Endothelial cell (in vitro differentiated cells): ENCODE results near the gene ADPRHL1. TPM values are rescaled to one million over a fixed set of nuclear protein-coding genes. Genes with fewer than 3 reads are reported as not detected.
"Not testable (repeated sequence)": the region's sequence is repeated elsewhere in the genome, so short reads cannot be mapped to it uniquely, and the experiment has no call there.

ENCODE experiments used
- DNase-seq: peaks from one replicate; pipeline ENCODE4 v3.0.0; 2021; ENCODE audit warnings: low spot score
- H3K27ac Mint-ChIP-seq: one replicate; pipeline ENCODE4 v1.8.0; 2021; ENCODE audit warnings: mixed read lengths, inconsistent platforms; ENCODE audit not compliant: unreplicated experiment
- H3K27me3 Mint-ChIP-seq: one replicate; pipeline ENCODE4 v1.8.0; 2021; ENCODE audit warnings: mild to moderate bottlenecking, moderate library complexity, mixed read lengths, inconsistent platforms; ENCODE audit not compliant: unreplicated experiment
- H3K36me3 Mint-ChIP-seq: one replicate; pipeline ENCODE4 v1.8.0; 2021; ENCODE audit warnings: mild to moderate bottlenecking, low read depth, mixed read lengths, inconsistent platforms; ENCODE audit not compliant: unreplicated experiment
- H3K4me1 Mint-ChIP-seq: one replicate; pipeline ENCODE4 v1.8.0; 2021; ENCODE audit warnings: mild to moderate bottlenecking, mixed read lengths, inconsistent platforms; ENCODE audit not compliant: unreplicated experiment
- H3K4me3 Mint-ChIP-seq: one replicate; pipeline ENCODE4 v1.8.0; 2021; ENCODE audit warnings: mild to moderate bottlenecking, mixed read lengths, inconsistent platforms; ENCODE audit not compliant: unreplicated experiment
- H3K9me3 Mint-ChIP-seq: one replicate; pipeline ENCODE4 v1.8.0; 2021; ENCODE audit warnings: mixed read lengths, inconsistent platforms; ENCODE audit not compliant: unreplicated experiment
- CTCF ChIP-seq: fragments of 200-600 bp; sonication (generic); IDR thresholded peaks from one replicate; pipeline ENCODE4 v1.5.0; 2021; ENCODE audit warnings: antibody characterized with exemption; ENCODE audit not compliant: unreplicated experiment
- total RNA-seq: library from RNA; stranded (reverse); fragmentation: NEBNext Ultra II Directional; extraction: Animal tissue kit (Norgen Biotek cat#: 25700); gene quantifications from one replicate; pipeline ENCODE4 v1.2.1, GENCODE V29; 2021; ENCODE audit not compliant: unreplicated experiment

Gene ADPRHL1
- total RNA-seq, 1 donor from 2014 or later, result 1.5 TPM

GRCh38 chr13:113371061-113371460, 82.2 kb downstream of the ADPRHL1 start:
- TF ChIP-seq CTCF, result no peak
- Mint-ChIP-seq H3K36me3 (no peaks in the 10 kb centered on the region), H3K27ac (no peak overlapping the region), H3K4me3 (no peak overlapping the region), H3K27me3 (peaks cover 5% of the 10 kb centered on the region), H3K4me1 (no peaks in the 10 kb centered on the region), H3K9me3 (no peaks in the 10 kb centered on the region)
- no peak for DNase-seq

GRCh38 chr13:113369881-113370280, 83.4 kb downstream of the ADPRHL1 start:
- no peaks in the 10 kb centered on the region for H3K4me1 Mint-ChIP-seq
- TF ChIP-seq CTCF, result no peak
- H3K36me3 Mint-ChIP-seq, result no peaks in the 10 kb centered on the region
- no peak overlapping the region for H3K4me3 Mint-ChIP-seq
- no peak for DNase-seq
- H3K27me3 Mint-ChIP-seq, result peaks cover 5% of the 10 kb centered on the region
- H3K27ac Mint-ChIP-seq, result no peak overlapping the region
- no peaks in the 10 kb centered on the region for H3K9me3 Mint-ChIP-seq

GRCh38 chr13:113369189-113369588, 84.1 kb downstream of the ADPRHL1 start:
- Mint-ChIP-seq H3K27ac (no peak overlapping the region), H3K4me3 (no peak overlapping the region), H3K9me3 (no peaks in the 10 kb centered on the region), H3K4me1 (no peaks in the 10 kb centered on the region), H3K36me3 (no peaks in the 10 kb centered on the region), H3K27me3 (peaks cover 5% of the 10 kb centered on the region)
- no peak for DNase-seq
- TF ChIP-seq CTCF, result no peak

GRCh38 chr13:113368353-113368752, 84.9 kb downstream of the ADPRHL1 start:
- not testable (repeated sequence) for H3K36me3 Mint-ChIP-seq, H3K27ac Mint-ChIP-seq, DNase-seq, H3K9me3 Mint-ChIP-seq, H3K4me1 Mint-ChIP-seq, H3K27me3 Mint-ChIP-seq, H3K4me3 Mint-ChIP-seq

GRCh38 chr13:113367771-113368170, 85.5 kb downstream of the ADPRHL1 start:
- H3K9me3 Mint-ChIP-seq, result no peaks in the 10 kb centered on the region
- DNase-seq, result no peak
- H3K4me1 Mint-ChIP-seq, result no peaks in the 10 kb centered on the region
- H3K4me3 Mint-ChIP-seq, result no peak overlapping the region
- no peak overlapping the region for H3K27ac Mint-ChIP-seq
- no peaks in the 10 kb centered on the region for H3K36me3 Mint-ChIP-seq
- TF ChIP-seq CTCF, result no peak
- peaks cover 5% of the 10 kb centered on the region for H3K27me3 Mint-ChIP-seq
